GM12878 (cell line): ENCODE data around the gene MRPS14. TPM values are rescaled to one million over a fixed set of nuclear protein-coding genes. Genes with fewer than 3 reads are reported as not detected.

Source experiments
- ATAC-seq: fragments of 200-7000 bp; cut with Tn5 transposase; 3 replicates; pipeline ENCODE4 v1.9.1; 2020; ENCODE audit warnings: mild to moderate bottlenecking, moderate library complexity
- BruUV-seq: library from RNA; stranded (reverse); fragments of 400-500 nt; replicated peaks from 2 replicates; lab custom pipeline; 2021; lab: Mats Ljungman, UMichigan
- CTCF ChIA-PET: fragments of 300-600 bp; sonication (Branson Sonifier 250); formaldehyde crosslinking; extraction: SDS; loops from one replicate; lab custom pipeline; 2021; ENCODE audit warnings: inconsistent platforms; lab: Yijun Ruan, JAX
- POLR2A ChIA-PET: fragments of 350-600 bp; formaldehyde crosslinking; extraction: SDS; loops from one replicate; lab custom pipeline; 2021; ENCODE audit warnings: inconsistent platforms; lab: Charles Lee
- RAD21 ChIA-PET: fragments of 300-600 bp; sonication (Branson Sonifier 250); formaldehyde crosslinking; loops from one replicate; lab custom pipeline; 2023; ENCODE audit warnings: antibody characterized with exemption; ENCODE audit not compliant: unreplicated experiment; lab: Charles Lee
- SMC1A ChIA-PET: fragments of 300-600 bp; sonication (Branson Sonifier 250); formaldehyde crosslinking; loops from one replicate; lab custom pipeline; 2023; ENCODE audit not compliant: unreplicated experiment, uncharacterized antibody; lab: Charles Lee
- DNase-seq: peaks from one replicate; pipeline ENCODE4 v3.0.0-alpha.2; 2011; ENCODE audit warnings: low read depth, low spot score
- FAIRE-seq: peaks from 3 replicates; lab custom pipeline; 2011; peaks lifted over from hg19 to GRCh38; lab: Jason Lieb, UNC
- H2AFZ ChIP-seq: 2 replicates; pipeline ENCODE4 v1.6.0; 2011; ENCODE audit warnings: low read depth, low read length, control low read depth; ENCODE audit not compliant: control insufficient read depth
- H3K27ac ChIP-seq: 2 replicates; pipeline ENCODE4 v1.5.1; 2011; ENCODE audit warnings: control low read depth; ENCODE audit not compliant: control insufficient read depth, insufficient read depth
- H3K27me3 ChIP-seq, 2 experiments: replicated peaks in 1 of 2; 2 replicates each; pipeline versions ENCODE4 v1.6.0 to v1.6.1; 2011; ENCODE audit warnings: low read length in 1 of 2; ENCODE audit not compliant: control insufficient read depth in 2 of 2, insufficient read depth in 2 of 2
- H3K36me3 ChIP-seq, 2 experiments: 2 replicates each; pipeline ENCODE4 v1.5.1; 2011; ENCODE audit warnings: low read length in 1 of 2; ENCODE audit not compliant: control insufficient read depth in 2 of 2, insufficient read depth in 2 of 2
- H3K4me1 ChIP-seq: 2 replicates; pipeline ENCODE4 v1.6.1; 2011; ENCODE audit warnings: mild to moderate bottlenecking, low read length, moderate library complexity, mixed read lengths; ENCODE audit not compliant: control insufficient read depth, insufficient read depth
- H3K4me2 ChIP-seq: 2 replicates; pipeline ENCODE4 v1.6.0; 2011; ENCODE audit warnings: control low read depth; ENCODE audit not compliant: control insufficient read depth, insufficient read depth
- H3K4me3 ChIP-seq: fragments of 200-600 bp; sonication (generic); 2 replicates; pipeline ENCODE4 v1.5.1; 2016
- H3K79me2 ChIP-seq: 2 replicates; pipeline ENCODE4 v1.6.0; 2011; ENCODE audit warnings: low read length; ENCODE audit not compliant: control insufficient read depth, insufficient read depth
- H3K9ac ChIP-seq: 2 replicates; pipeline ENCODE4 v1.8.0; 2011; ENCODE audit warnings: low read length, control low read depth, mixed read lengths; ENCODE audit not compliant: control insufficient read depth, insufficient read depth
- H3K9me3 ChIP-seq: replicated peaks from 3 replicates; pipeline ENCODE4 v1.5.1; 2011; ENCODE audit warnings: mild to moderate bottlenecking, low read length; ENCODE audit not compliant: control insufficient read depth, insufficient read depth
- H4K20me1 ChIP-seq: 2 replicates; pipeline ENCODE4 v1.6.0; 2011; ENCODE audit not compliant: control insufficient read depth, insufficient read depth
- ASH2L ChIP-seq: fragments of 300-600, 200-600 bp; sonication (generic); IDR thresholded peaks from 2 replicates; pipeline ENCODE4 v1.6.1; 2017; ENCODE audit warnings: low read depth, mild to moderate bottlenecking, borderline replicate concordance
- BCL3 ChIP-seq: IDR thresholded peaks from 2 replicates; pipeline ENCODE4 v1.6.1; 2011; ENCODE audit warnings: borderline replicate concordance, low read depth, mild to moderate bottlenecking, moderate library complexity, low read length; ENCODE audit not compliant: insufficient read depth, poor library complexity, severe bottlenecking
- CBX5 ChIP-seq: sonication (generic); IDR thresholded peaks from 2 replicates; pipeline ENCODE4 v1.6.1; 2016; ENCODE audit warnings: low read depth, moderate library complexity, mild to moderate bottlenecking, inconsistent platforms
- CEBPZ ChIP-seq: fragments of 150-350 bp; IDR thresholded peaks from 2 replicates; pipeline ENCODE4 v1.6.1; 2016; ENCODE audit warnings: low read depth, low read length
- EGR1 ChIP-seq, 2 experiments: IDR thresholded peaks; 1 replicate in 1 of 2; 2 replicates in 1 of 2; pipeline ENCODE4 v1.6.1; 2011 to 2012; ENCODE audit warnings: low read depth in 2 of 2, low read length in 2 of 2, borderline replicate concordance in 1 of 2, mild to moderate bottlenecking in 1 of 2, moderate library complexity in 1 of 2
- ELK1 ChIP-seq: IDR thresholded peaks from 2 replicates; pipeline ENCODE4 v1.6.1; 2012; ENCODE audit warnings: low read depth, low read length, improper control_type of control experiment
- FOXK2 ChIP-seq: fragments of 450-650 bp; IDR thresholded peaks from 2 replicates; pipeline ENCODE4 v1.6.1; 2017; ENCODE audit warnings: mild to moderate bottlenecking, moderate library complexity
- KLF5 ChIP-seq: fragments of 450-650 bp; IDR thresholded peaks from 2 replicates; pipeline ENCODE4 v1.6.1; 2014; ENCODE audit warnings: mild to moderate bottlenecking; ENCODE audit not compliant: partially characterized antibody
- NR2C2 ChIP-seq: IDR thresholded peaks from 2 replicates; pipeline ENCODE4 v1.6.1; 2011; ENCODE audit warnings: borderline replicate concordance, low read depth; ENCODE audit not compliant: control insufficient read depth, insufficient read length
- PRDM15 ChIP-seq: fragments of 450-650 bp; formaldehyde crosslinking; IDR thresholded peaks from 2 replicates; pipeline ENCODE4 v1.4.0; 2020; ENCODE audit warnings: mild to moderate bottlenecking, moderate library complexity
- RAD21 ChIP-seq: IDR thresholded peaks from 2 replicates; pipeline ENCODE4 v1.6.1; 2011; ENCODE audit warnings: mild to moderate bottlenecking, low read depth, low read length, moderate library complexity; ENCODE audit not compliant: insufficient read depth
- YY1 ChIP-seq: IDR thresholded peaks from 2 replicates; pipeline ENCODE4 v1.6.1; 2011; ENCODE audit warnings: low read depth, mild to moderate bottlenecking, low read length
- ZNF622 ChIP-seq: fragments of 450-650 bp; IDR thresholded peaks from 2 replicates; pipeline ENCODE4 v1.6.1; 2017; ENCODE audit warnings: mild to moderate bottlenecking, inconsistent platforms
- WGBS: methylation state at CpG from one replicate; pipeline ENCODE4 v1.1.6; 2016; ENCODE audit warnings: low lambda C conversion rate; ENCODE audit not compliant: insufficient replicate concordance, insufficient coverage; ENCODE audit errors: missing lambda C conversion rate; 5-methylcytosine and 5-hydroxymethylcytosine counted together
- in situ Hi-C: fragments of 300-500 bp; cut with MboI; formaldehyde crosslinking; loops from 9 replicates; pipeline ENCODE4 v1.14.3; 2018; ENCODE audit warnings: mixed read lengths
- intact Hi-C: fragments of 100-400 bp; cut with micrococcal nuclease; formaldehyde crosslinking; loops from one replicate; pipeline ENCODE4 v1.14.2; 2022; ENCODE audit not compliant: unreplicated experiment
- polyA plus RNA-seq, 11 experiments: library from polyadenylated mRNA; depleted of rRNA in 4 of 11; unstranded in 6 of 11; stranded (reverse) in 5 of 11; fragments of >200 nt; fragmentation: Nextera tagmentation in 4 of 11; fragmentation: Illumina TruSeq in 1 of 11; extraction: Ambion mirVana in 4 of 11; extraction: Trizol in 1 of 11; gene quantifications; 1 replicate in 1 of 11; 2 replicates in 10 of 11; pipeline versions ENCODE4 v1.2.1 to v1.2.3, GENCODE V29; 2011 to 2016; ENCODE audit warnings: inconsistent platforms in 2 of 11, missing spikeins in 2 of 11, low read depth in 1 of 11
- total RNA-seq, 4 experiments: library from RNA; depleted of rRNA in 3 of 4; stranded (reverse); fragments of >200 nt in 3 of 4; fragmentation: Illumina TruSeq in 1 of 4; extraction: Trizol in 1 of 4; gene quantifications; 2 replicates each; pipeline versions ENCODE4 v1.2.1 to v1.2.3, GENCODE V29; 2013 to 2021

MRPS14 gene
- total and polyA plus RNA-seq, 10 of the 15 experiments (the other 5 are each of a cell fraction or from before 2014, with no cell fraction given), result 31.1 to 224 (median 50.4) TPM

GRCh38 chr1:175035865-175036264 is 12.6 kb upstream of the MRPS14 start (continued):
- TF ChIP-seq PRDM15 (CRISPR knock-in tag), result no peak
- no peak for TF ChIP-seq RAD21
- TF ChIP-seq, all 136 proteins: peak for 0

GRCh38 chr1:175034775-175035174 is 11.6 kb upstream of the MRPS14 start:
- H3K36me3 ChIP-seq, result no peaks in the 10 kb centered on the region
- CTCF ChIA-PET, result interaction anchor here (2.3 kb wide), 1 partner anchor 90 kb away, joined by 8 read pairs; no protein-coding TSS in a partner anchor
- H3K4me3 ChIP-seq, result no peak overlapping the region
- no peak for TF ChIP-seq CEBPZ
- TF ChIP-seq YY1, result no peak
- no peak for TF ChIP-seq BCL3
- no peak for TF ChIP-seq ELK1
- no peak for TF ChIP-seq FOXK2
- TF ChIP-seq CBX5, result no peak
- no peak for TF ChIP-seq KLF5
- TF ChIP-seq ASH2L, result no peak
- no peak for TF ChIP-seq ZNF622
- TF ChIP-seq EGR1 (IDR thresholded peaks at IDR 0.05; ENCODE audit: borderline replicate concordance in 1 of 2, low read depth in 2 of 2, low read length in 2 of 2), result no peak
- no peak for TF ChIP-seq NR2C2
- no peak overlapping the region for H3K4me2 ChIP-seq
- DNase-seq (no peak), FAIRE-seq (no peak), ATAC-seq (no peak)
- SMC1A ChIA-PET, result no interaction called here
- no peak overlapping the region for H3K9ac ChIP-seq
- no peaks in the 10 kb centered on the region for H3K79me2 ChIP-seq
- BruUV-seq, result no TSS peak
- RAD21 ChIA-PET, result no interaction called here
- intact Hi-C loops, result no loop called here
- H3K4me1 ChIP-seq, result no peaks in the 10 kb centered on the region
- H3K27ac ChIP-seq, result no peak overlapping the region
- peaks cover 0 to 3% of the 10 kb centered on the region in 2 experiments; a peak in 2 of 4 replicates for H3K27me3 ChIP-seq
- no peaks in the 10 kb centered on the region for H3K9me3 ChIP-seq
- in situ Hi-C loops, result no loop called here
- H4K20me1 ChIP-seq, result no peaks in the 10 kb centered on the region
- H2AFZ ChIP-seq, result no peak overlapping the region
- WGBS, result 2% methylated on average over 2 of the region's 2 CpGs
- POLR2A ChIA-PET, result no interaction called here
